Measurements from ENCODE around the gene ZBTB45.

GRCh38 chr19:58549664-58550361, 30.2 kb upstream of the ZBTB45 start:
- TF ChIP-seq POLR2A (IDR thresholded peaks at IDR 0.05) (no peak), CTCF (IDR thresholded peaks at IDR 0.05) (no peak)
